Measurements from ENCODE around the gene DUOXA2.

- no peak for TF ChIP-seq CTCF (IDR thresholded peaks at IDR 0.05; ENCODE audit: poor library complexity, severe bottlenecking)
- no peak for TF ChIP-seq TAF1 (IDR thresholded peaks at IDR 0.05; ENCODE audit: low read depth)
- TF ChIP-seq POLR2AphosphoS5 (IDR thresholded peaks at IDR 0.05): no peak
- no peak for TF ChIP-seq RAD21 (conservative IDR thresholded peaks at IDR 0.05)
- TF ChIP-seq EZH2 (IDR thresholded peaks at IDR 0.05; ENCODE audit: borderline replicate concordance, insufficient read depth, low read length, poor library complexity, severe bottlenecking): no peak
- no peak for TF ChIP-seq EP300 (conservative IDR thresholded peaks at IDR 0.05; ENCODE audit: poor library complexity, severe bottlenecking)
- TF ChIP-seq REST (IDR thresholded peaks at IDR 0.05; ENCODE audit: borderline replicate concordance): no peak
- no peak for TF ChIP-seq MXI1 (conservative IDR thresholded peaks at IDR 0.05; ENCODE audit: poor library complexity, severe bottlenecking)
- no peak for TF ChIP-seq SMC3 (conservative IDR thresholded peaks at IDR 0.05; ENCODE audit: poor library complexity)
Measured at GRCh38 chr15:45118996-45119395, 4.9 kb downstream of the DUOXA2 start.
